WTC11 (cell line): ENCODE measurements around the gene CCDC138. TPM values are rescaled to one million over a fixed set of nuclear protein-coding genes. Genes with fewer than 3 reads are reported as not detected.

Experiments used
- ATAC-seq: fragments of 200-7000 bp; cut with Tn5 transposase; 2 replicates; pipeline ENCODE4 v1.10.0; 2021; ENCODE audit warnings: mild to moderate bottlenecking, moderate library complexity
- CTCF ChIA-PET: fragments of 300-600 bp; sonication (Branson Sonifier 250); formaldehyde crosslinking; loops from one replicate; lab custom pipeline; 2021; ENCODE audit warnings: antibody characterized with exemption; lab: Charles Lee
- POLR2A ChIA-PET: fragments of 350-600 bp; sonication (Branson Sonifier 250); formaldehyde crosslinking; loops from one replicate; lab custom pipeline; 2021; ENCODE audit warnings: antibody characterized with exemption; lab: Charles Lee
- DNase-seq: peaks from one replicate; pipeline ENCODE4 v3.0.0; 2021; ENCODE audit warnings: low spot score
- H3K27ac Mint-ChIP-seq: 2 replicates; pipeline ENCODE4 v1.8.0; 2021; ENCODE audit warnings: mixed read lengths
- H3K27me3 Mint-ChIP-seq: 2 replicates; pipeline ENCODE4 v1.8.0; 2021; ENCODE audit warnings: low read depth, mild to moderate bottlenecking, moderate library complexity, mixed read lengths
- H3K36me3 Mint-ChIP-seq: 2 replicates; pipeline ENCODE4 v1.8.0; 2021; ENCODE audit warnings: mixed read lengths
- H3K4me1 Mint-ChIP-seq: 2 replicates; pipeline ENCODE4 v1.8.0; 2022; ENCODE audit warnings: mixed read lengths
- H3K4me3 Mint-ChIP-seq: 2 replicates; pipeline ENCODE4 v1.8.0; 2021; ENCODE audit warnings: mild to moderate bottlenecking, moderate library complexity, mixed read lengths
- H3K9me3 Mint-ChIP-seq: 2 replicates; pipeline ENCODE4 v1.8.0; 2021; ENCODE audit warnings: mixed read lengths
- FOXP1 ChIP-seq: sonication (generic); formaldehyde crosslinking; IDR thresholded peaks from 2 replicates; pipeline ENCODE4 v1.8.0; 2022; ENCODE audit warnings: missing genetic modification reagents, mild to moderate bottlenecking, moderate library complexity, borderline replicate concordance
- HMGA2 ChIP-seq: fragments of 250-450 bp; sonication (Bioruptor Pico); IDR thresholded peaks from 2 replicates; pipeline ENCODE4 v1.4.0; 2021; ENCODE audit warnings: mild to moderate bottlenecking, moderate library complexity
- JAZF1 ChIP-seq: fragments of 250-450 bp; sonication (Bioruptor Pico); IDR thresholded peaks from 2 replicates; pipeline ENCODE4 v1.9.0; 2021; ENCODE audit warnings: moderate library complexity, mild to moderate bottlenecking, inconsistent platforms
- MXD4 ChIP-seq: fragments of 250-450 bp; sonication (Bioruptor Pico); IDR thresholded peaks from 2 replicates; pipeline ENCODE4 v1.8.0; 2021; ENCODE audit warnings: mild to moderate bottlenecking, moderate library complexity, borderline replicate concordance
- MYBL2 ChIP-seq: sonication (generic); formaldehyde crosslinking; IDR thresholded peaks from 2 replicates; pipeline ENCODE4 v1.8.1; 2023; ENCODE audit warnings: mild to moderate bottlenecking, moderate library complexity, missing genetic modification reagents
- NFATC4 ChIP-seq: fragments of 250-450 bp; sonication (Bioruptor Pico); IDR thresholded peaks from 2 replicates; pipeline ENCODE4 v1.9.0; 2021; ENCODE audit warnings: mild to moderate bottlenecking
- NFE2L1 ChIP-seq: sonication (generic); formaldehyde crosslinking; IDR thresholded peaks from 2 replicates; pipeline ENCODE4 v1.8.1; 2023; ENCODE audit warnings: missing genetic modification reagents
- NR3C1 ChIP-seq: sonication (generic); formaldehyde crosslinking; conservative IDR thresholded peaks from 2 replicates; pipeline ENCODE4 v1.8.1; 2023; ENCODE audit warnings: low read depth, mild to moderate bottlenecking, missing genetic modification reagents
- SMAD3 ChIP-seq: sonication (generic); formaldehyde crosslinking; IDR thresholded peaks from 2 replicates; pipeline ENCODE4 v1.8.0; 2022; ENCODE audit warnings: missing genetic modification reagents, mild to moderate bottlenecking, borderline replicate concordance
- SMAD4 ChIP-seq: sonication (generic); formaldehyde crosslinking; IDR thresholded peaks from 2 replicates; pipeline ENCODE4 v1.8.0; 2022; ENCODE audit warnings: mild to moderate bottlenecking, missing genetic modification reagents
- SOX15 ChIP-seq: fragments of 250-450 bp; sonication (Bioruptor Pico); IDR thresholded peaks from 2 replicates; pipeline ENCODE4 v1.9.0; 2021; ENCODE audit warnings: mild to moderate bottlenecking
- TEAD4 ChIP-seq: sonication (generic); formaldehyde crosslinking; IDR thresholded peaks from 2 replicates; pipeline ENCODE4 v1.8.0; 2022; ENCODE audit warnings: mild to moderate bottlenecking, missing genetic modification reagents
- total RNA-seq: library from RNA; stranded (reverse); gene quantifications from 3 replicates; pipeline ENCODE4 v1.2.3, GENCODE V29; 2021
- TF ChIP-seq, protein P1 (sequence below): fragments of 250-450 bp; sonication (Bioruptor Pico); IDR thresholded peaks from 2 replicates; pipeline ENCODE4 v1.9.0; 2021; ENCODE audit warnings: mild to moderate bottlenecking, borderline replicate concordance
- TF ChIP-seq, protein P2 (sequence below): sonication (generic); formaldehyde crosslinking; IDR thresholded peaks from 2 replicates; pipeline ENCODE4 v1.8.1; 2023; ENCODE audit warnings: mild to moderate bottlenecking, missing genetic modification reagents
- TF ChIP-seq, protein P3 (sequence below): sonication (generic); formaldehyde crosslinking; IDR thresholded peaks from 2 replicates; pipeline ENCODE4 v1.8.1; 2023; ENCODE audit warnings: mild to moderate bottlenecking, moderate library complexity, missing genetic modification reagents
- TF ChIP-seq, protein P4 (sequence below): fragments of 250-450 bp; sonication (Bioruptor Pico); IDR thresholded peaks from 2 replicates; pipeline ENCODE4 v1.9.0; 2021; ENCODE audit warnings: mild to moderate bottlenecking
- TF ChIP-seq, protein P5 (sequence below): fragments of 250-450 bp; sonication (Bioruptor Pico); IDR thresholded peaks from 2 replicates; pipeline ENCODE4 v2.1.2; 2022; ENCODE audit warnings: mild to moderate bottlenecking, moderate library complexity
- TF ChIP-seq, protein P6 (sequence below): sonication (generic); formaldehyde crosslinking; IDR thresholded peaks from 2 replicates; pipeline ENCODE4 v1.8.1; 2023; ENCODE audit warnings: mild to moderate bottlenecking, missing genetic modification reagents, borderline replicate concordance
- TF ChIP-seq, protein P7 (sequence below): sonication (generic); formaldehyde crosslinking; IDR thresholded peaks from 2 replicates; pipeline ENCODE4 v1.8.0; 2023; ENCODE audit warnings: missing genetic modification reagents

CCDC138 gene
- total RNA-seq, 1 experiment from 2014 or later = 23.5 TPM

DNA sequence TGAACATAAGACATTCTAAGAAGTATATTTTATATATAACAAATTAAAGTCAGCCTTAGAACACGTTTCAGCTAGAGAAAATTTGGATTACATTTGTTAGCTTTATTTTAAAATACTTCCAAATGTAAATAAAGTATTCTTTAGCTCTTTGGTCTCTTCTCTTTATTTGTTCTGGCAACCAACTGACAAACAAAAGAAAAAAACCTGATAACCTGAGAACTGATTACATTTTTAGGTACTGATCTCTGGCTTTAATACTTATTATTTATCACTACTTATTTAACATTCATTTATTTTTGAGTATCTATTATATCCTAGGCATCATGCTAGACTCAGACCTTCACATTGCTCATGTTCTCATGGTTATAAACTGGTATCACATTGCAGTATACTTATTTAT is 18.5 kb downstream of the CCDC138 start (continued):
- TF ChIP-seq, protein P1, sequence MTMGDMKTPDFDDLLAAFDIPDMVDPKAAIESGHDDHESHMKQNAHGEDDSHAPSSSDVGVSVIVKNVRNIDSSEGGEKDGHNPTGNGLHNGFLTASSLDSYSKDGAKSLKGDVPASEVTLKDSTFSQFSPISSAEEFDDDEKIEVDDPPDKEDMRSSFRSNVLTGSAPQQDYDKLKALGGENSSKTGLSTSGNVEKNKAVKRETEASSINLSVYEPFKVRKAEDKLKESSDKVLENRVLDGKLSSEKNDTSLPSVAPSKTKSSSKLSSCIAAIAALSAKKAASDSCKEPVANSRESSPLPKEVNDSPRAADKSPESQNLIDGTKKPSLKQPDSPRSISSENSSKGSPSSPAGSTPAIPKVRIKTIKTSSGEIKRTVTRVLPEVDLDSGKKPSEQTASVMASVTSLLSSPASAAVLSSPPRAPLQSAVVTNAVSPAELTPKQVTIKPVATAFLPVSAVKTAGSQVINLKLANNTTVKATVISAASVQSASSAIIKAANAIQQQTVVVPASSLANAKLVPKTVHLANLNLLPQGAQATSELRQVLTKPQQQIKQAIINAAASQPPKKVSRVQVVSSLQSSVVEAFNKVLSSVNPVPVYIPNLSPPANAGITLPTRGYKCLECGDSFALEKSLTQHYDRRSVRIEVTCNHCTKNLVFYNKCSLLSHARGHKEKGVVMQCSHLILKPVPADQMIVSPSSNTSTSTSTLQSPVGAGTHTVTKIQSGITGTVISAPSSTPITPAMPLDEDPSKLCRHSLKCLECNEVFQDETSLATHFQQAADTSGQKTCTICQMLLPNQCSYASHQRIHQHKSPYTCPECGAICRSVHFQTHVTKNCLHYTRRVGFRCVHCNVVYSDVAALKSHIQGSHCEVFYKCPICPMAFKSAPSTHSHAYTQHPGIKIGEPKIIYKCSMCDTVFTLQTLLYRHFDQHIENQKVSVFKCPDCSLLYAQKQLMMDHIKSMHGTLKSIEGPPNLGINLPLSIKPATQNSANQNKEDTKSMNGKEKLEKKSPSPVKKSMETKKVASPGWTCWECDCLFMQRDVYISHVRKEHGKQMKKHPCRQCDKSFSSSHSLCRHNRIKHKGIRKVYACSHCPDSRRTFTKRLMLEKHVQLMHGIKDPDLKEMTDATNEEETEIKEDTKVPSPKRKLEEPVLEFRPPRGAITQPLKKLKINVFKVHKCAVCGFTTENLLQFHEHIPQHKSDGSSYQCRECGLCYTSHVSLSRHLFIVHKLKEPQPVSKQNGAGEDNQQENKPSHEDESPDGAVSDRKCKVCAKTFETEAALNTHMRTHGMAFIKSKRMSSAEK = no peak
- no peak for TF ChIP-seq NFE2L1
- TF ChIP-seq, protein P2, sequence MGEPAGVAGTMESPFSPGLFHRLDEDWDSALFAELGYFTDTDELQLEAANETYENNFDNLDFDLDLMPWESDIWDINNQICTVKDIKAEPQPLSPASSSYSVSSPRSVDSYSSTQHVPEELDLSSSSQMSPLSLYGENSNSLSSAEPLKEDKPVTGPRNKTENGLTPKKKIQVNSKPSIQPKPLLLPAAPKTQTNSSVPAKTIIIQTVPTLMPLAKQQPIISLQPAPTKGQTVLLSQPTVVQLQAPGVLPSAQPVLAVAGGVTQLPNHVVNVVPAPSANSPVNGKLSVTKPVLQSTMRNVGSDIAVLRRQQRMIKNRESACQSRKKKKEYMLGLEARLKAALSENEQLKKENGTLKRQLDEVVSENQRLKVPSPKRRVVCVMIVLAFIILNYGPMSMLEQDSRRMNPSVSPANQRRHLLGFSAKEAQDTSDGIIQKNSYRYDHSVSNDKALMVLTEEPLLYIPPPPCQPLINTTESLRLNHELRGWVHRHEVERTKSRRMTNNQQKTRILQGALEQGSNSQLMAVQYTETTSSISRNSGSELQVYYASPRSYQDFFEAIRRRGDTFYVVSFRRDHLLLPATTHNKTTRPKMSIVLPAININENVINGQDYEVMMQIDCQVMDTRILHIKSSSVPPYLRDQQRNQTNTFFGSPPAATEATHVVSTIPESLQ (CRISPR knock-in tag) = no peak
- no peak for TF ChIP-seq TEAD4

DNA sequence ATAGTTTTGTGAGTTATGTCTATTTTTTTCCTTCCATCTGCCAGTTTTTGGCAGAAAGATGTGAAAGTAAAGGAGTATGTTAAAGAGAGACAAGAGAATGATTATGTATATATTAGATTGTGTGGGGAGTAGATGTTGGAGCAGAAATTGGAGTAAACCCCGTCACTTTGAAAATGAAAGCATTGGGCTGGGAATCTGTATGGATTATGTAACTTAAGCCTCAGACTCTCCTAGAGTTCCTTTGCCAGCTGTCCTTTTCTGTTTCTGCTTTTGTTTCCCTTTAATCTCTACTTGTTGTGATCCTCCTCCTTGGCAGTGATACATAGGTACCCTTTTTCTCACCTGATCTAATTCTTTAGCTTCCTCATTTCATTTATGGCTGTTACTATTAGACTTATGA is 19.2 kb downstream of the CCDC138 start:
- no peak overlapping the region for H3K27ac Mint-ChIP-seq
- ATAC-seq (no peak), DNase-seq (no peak)
- no peak overlapping the region for H3K4me3 Mint-ChIP-seq
- H3K36me3 Mint-ChIP-seq = peaks cover 62% of the 10 kb centered on the region
- peaks cover 33% of the 10 kb centered on the region for H3K9me3 Mint-ChIP-seq
- ChIA-PET POLR2A (no interaction called here), CTCF (no interaction called here)
- no peak for TF ChIP-seq NFATC4 (CRISPR knock-in tag)
- TF ChIP-seq NFE2L1 = no peak
- TF ChIP-seq SOX15 (CRISPR knock-in tag) = no peak
- TF ChIP-seq, protein P3, sequence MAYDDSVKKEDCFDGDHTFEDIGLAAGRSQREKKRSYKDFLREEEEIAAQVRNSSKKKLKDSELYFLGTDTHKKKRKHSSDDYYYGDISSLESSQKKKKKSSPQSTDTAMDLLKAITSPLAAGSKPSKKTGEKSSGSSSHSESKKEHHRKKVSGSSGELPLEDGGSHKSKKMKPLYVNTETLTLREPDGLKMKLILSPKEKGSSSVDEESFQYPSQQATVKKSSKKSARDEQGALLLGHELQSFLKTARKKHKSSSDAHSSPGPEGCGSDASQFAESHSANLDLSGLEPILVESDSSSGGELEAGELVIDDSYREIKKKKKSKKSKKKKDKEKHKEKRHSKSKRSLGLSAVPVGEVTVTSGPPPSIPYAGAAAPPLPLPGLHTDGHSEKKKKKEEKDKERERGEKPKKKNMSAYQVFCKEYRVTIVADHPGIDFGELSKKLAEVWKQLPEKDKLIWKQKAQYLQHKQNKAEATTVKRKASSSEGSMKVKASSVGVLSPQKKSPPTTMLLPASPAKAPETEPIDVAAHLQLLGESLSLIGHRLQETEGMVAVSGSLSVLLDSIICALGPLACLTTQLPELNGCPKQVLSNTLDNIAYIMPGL (CRISPR knock-in tag) = no peak
- TF ChIP-seq, protein P4, sequence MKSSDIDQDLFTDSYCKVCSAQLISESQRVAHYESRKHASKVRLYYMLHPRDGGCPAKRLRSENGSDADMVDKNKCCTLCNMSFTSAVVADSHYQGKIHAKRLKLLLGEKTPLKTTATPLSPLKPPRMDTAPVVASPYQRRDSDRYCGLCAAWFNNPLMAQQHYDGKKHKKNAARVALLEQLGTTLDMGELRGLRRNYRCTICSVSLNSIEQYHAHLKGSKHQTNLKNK (CRISPR knock-in tag) = no peak
- TF ChIP-seq FOXP1 (CRISPR knock-in tag) = no peak
- no peak for TF ChIP-seq SMAD3
- TF ChIP-seq, protein P5, sequence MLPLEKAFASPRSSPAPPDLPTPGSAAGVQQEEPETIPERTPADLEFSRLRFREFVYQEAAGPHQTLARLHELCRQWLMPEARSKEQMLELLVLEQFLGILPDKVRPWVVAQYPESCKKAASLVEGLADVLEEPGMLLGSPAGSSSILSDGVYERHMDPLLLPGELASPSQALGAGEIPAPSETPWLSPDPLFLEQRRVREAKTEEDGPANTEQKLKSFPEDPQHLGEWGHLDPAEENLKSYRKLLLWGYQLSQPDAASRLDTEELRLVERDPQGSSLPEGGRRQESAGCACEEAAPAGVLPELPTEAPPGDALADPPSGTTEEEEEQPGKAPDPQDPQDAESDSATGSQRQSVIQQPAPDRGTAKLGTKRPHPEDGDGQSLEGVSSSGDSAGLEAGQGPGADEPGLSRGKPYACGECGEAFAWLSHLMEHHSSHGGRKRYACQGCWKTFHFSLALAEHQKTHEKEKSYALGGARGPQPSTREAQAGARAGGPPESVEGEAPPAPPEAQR (CRISPR knock-in tag) = no peak
- no peak for TF ChIP-seq SMAD4 (CRISPR knock-in tag)
- no peaks in the 10 kb centered on the region for H3K4me1 Mint-ChIP-seq
- no peaks in the 10 kb centered on the region for H3K27me3 Mint-ChIP-seq

DNA sequence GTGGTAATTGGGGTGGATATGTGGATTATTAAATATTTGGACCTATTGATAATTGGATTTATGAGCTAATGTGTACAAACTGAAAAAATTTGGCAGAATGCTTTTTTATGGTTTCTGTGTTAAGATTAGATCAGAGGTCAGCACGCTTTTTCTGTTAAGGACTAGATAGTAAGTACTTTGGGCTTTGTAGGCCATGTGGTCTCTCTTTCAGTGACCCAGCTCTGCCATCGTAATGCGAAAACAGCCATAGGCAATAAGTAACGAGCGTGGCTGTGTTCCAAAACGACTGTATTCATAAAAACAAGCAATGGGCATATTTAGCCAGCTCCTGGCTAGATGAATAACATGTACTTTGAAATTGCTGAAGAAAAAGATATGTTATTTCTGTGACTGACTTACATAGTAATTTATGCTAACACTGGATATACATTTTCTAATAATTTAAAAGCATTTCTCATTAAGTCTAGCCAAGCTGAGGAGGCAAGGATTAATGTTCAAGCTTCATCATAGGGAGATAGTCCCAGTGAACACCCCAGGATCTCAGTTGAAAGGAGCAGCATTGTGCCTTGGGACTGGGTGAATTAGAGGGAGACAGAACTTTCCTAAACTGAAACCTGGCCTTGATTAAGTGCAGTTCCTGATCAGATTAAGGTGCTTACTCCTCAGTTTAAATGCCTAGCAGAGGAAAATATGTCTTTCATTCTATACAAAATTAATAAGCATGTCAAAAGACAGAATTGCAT is 20.0 kb downstream of the CCDC138 start:
- Mint-ChIP-seq H3K36me3 (peaks cover 62% of the 10 kb centered on the region), H3K4me3 (no peak overlapping the region), H3K4me1 (no peaks in the 10 kb centered on the region), H3K27me3 (no peaks in the 10 kb centered on the region), H3K9me3 (peaks cover 33% of the 10 kb centered on the region), H3K27ac (no peak overlapping the region)
- no peak for DNase-seq
- CTCF ChIA-PET = no interaction called here
- POLR2A ChIA-PET = no interaction called here
- no peak for ATAC-seq
- TF ChIP-seq TEAD4 = no peak
- TF ChIP-seq HMGA2 (CRISPR knock-in tag) = no peak
- no peak for TF ChIP-seq SOX15 (CRISPR knock-in tag)
- TF ChIP-seq MYBL2 = no peak
- TF ChIP-seq JAZF1 (CRISPR knock-in tag) = no peak
- TF ChIP-seq MXD4 = no peak
- TF ChIP-seq, protein P6, sequence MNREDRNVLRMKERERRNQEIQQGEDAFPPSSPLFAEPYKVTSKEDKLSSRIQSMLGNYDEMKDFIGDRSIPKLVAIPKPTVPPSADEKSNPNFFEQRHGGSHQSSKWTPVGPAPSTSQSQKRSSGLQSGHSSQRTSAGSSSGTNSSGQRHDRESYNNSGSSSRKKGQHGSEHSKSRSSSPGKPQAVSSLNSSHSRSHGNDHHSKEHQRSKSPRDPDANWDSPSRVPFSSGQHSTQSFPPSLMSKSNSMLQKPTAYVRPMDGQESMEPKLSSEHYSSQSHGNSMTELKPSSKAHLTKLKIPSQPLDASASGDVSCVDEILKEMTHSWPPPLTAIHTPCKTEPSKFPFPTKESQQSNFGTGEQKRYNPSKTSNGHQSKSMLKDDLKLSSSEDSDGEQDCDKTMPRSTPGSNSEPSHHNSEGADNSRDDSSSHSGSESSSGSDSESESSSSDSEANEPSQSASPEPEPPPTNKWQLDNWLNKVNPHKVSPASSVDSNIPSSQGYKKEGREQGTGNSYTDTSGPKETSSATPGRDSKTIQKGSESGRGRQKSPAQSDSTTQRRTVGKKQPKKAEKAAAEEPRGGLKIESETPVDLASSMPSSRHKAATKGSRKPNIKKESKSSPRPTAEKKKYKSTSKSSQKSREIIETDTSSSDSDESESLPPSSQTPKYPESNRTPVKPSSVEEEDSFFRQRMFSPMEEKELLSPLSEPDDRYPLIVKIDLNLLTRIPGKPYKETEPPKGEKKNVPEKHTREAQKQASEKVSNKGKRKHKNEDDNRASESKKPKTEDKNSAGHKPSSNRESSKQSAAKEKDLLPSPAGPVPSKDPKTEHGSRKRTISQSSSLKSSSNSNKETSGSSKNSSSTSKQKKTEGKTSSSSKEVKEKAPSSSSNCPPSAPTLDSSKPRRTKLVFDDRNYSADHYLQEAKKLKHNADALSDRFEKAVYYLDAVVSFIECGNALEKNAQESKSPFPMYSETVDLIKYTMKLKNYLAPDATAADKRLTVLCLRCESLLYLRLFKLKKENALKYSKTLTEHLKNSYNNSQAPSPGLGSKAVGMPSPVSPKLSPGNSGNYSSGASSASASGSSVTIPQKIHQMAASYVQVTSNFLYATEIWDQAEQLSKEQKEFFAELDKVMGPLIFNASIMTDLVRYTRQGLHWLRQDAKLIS = no peak
- no peak for TF ChIP-seq NR3C1
- TF ChIP-seq, protein P7, sequence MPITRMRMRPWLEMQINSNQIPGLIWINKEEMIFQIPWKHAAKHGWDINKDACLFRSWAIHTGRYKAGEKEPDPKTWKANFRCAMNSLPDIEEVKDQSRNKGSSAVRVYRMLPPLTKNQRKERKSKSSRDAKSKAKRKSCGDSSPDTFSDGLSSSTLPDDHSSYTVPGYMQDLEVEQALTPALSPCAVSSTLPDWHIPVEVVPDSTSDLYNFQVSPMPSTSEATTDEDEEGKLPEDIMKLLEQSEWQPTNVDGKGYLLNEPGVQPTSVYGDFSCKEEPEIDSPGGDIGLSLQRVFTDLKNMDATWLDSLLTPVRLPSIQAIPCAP (CRISPR knock-in tag) = no peak
